GM12878 (cell line): ENCODE data around the gene DISP2. TPM values are rescaled to one million over a fixed set of nuclear protein-coding genes. Genes with fewer than 3 reads are reported as not detected.

Experiments used
- ATAC-seq: fragments of 200-7000 bp; cut with Tn5 transposase; 3 replicates; pipeline ENCODE4 v1.9.1; 2020; ENCODE audit warnings: mild to moderate bottlenecking, moderate library complexity
- BruUV-seq: library from RNA; stranded (reverse); fragments of 400-500 nt; replicated peaks from 2 replicates; lab custom pipeline; 2021; lab: Mats Ljungman, UMichigan
- CTCF ChIA-PET: fragments of 300-600 bp; sonication (Branson Sonifier 250); formaldehyde crosslinking; extraction: SDS; loops from one replicate; lab custom pipeline; 2021; ENCODE audit warnings: inconsistent platforms; lab: Yijun Ruan, JAX
- POLR2A ChIA-PET: fragments of 350-600 bp; formaldehyde crosslinking; extraction: SDS; loops from one replicate; lab custom pipeline; 2021; ENCODE audit warnings: inconsistent platforms; lab: Charles Lee
- RAD21 ChIA-PET: fragments of 300-600 bp; sonication (Branson Sonifier 250); formaldehyde crosslinking; loops from one replicate; lab custom pipeline; 2023; ENCODE audit warnings: antibody characterized with exemption; ENCODE audit not compliant: unreplicated experiment; lab: Charles Lee
- SMC1A ChIA-PET: fragments of 300-600 bp; sonication (Branson Sonifier 250); formaldehyde crosslinking; loops from one replicate; lab custom pipeline; 2023; ENCODE audit not compliant: unreplicated experiment, uncharacterized antibody; lab: Charles Lee
- DNase-seq: peaks from one replicate; pipeline ENCODE4 v3.0.0-alpha.2; 2011; ENCODE audit warnings: low read depth, low spot score
- FAIRE-seq: peaks from 3 replicates; lab custom pipeline; 2011; peaks lifted over from hg19 to GRCh38; lab: Jason Lieb, UNC
- H2AFZ ChIP-seq: 2 replicates; pipeline ENCODE4 v1.6.0; 2011; ENCODE audit warnings: low read depth, low read length, control low read depth; ENCODE audit not compliant: control insufficient read depth
- H3K27ac ChIP-seq: 2 replicates; pipeline ENCODE4 v1.5.1; 2011; ENCODE audit warnings: control low read depth; ENCODE audit not compliant: control insufficient read depth, insufficient read depth
- H3K27me3 ChIP-seq, 2 experiments: replicated peaks in 1 of 2; 2 replicates each; pipeline versions ENCODE4 v1.6.0 to v1.6.1; 2011; ENCODE audit warnings: low read length in 1 of 2; ENCODE audit not compliant: control insufficient read depth in 2 of 2, insufficient read depth in 2 of 2
- H3K36me3 ChIP-seq, 2 experiments: 2 replicates each; pipeline ENCODE4 v1.5.1; 2011; ENCODE audit warnings: low read length in 1 of 2; ENCODE audit not compliant: control insufficient read depth in 2 of 2, insufficient read depth in 2 of 2
- H3K4me1 ChIP-seq: 2 replicates; pipeline ENCODE4 v1.6.1; 2011; ENCODE audit warnings: mild to moderate bottlenecking, low read length, moderate library complexity, mixed read lengths; ENCODE audit not compliant: control insufficient read depth, insufficient read depth
- H3K4me2 ChIP-seq: 2 replicates; pipeline ENCODE4 v1.6.0; 2011; ENCODE audit warnings: control low read depth; ENCODE audit not compliant: control insufficient read depth, insufficient read depth
- H3K4me3 ChIP-seq: fragments of 200-600 bp; sonication (generic); 2 replicates; pipeline ENCODE4 v1.5.1; 2016
- H3K79me2 ChIP-seq: 2 replicates; pipeline ENCODE4 v1.6.0; 2011; ENCODE audit warnings: low read length; ENCODE audit not compliant: control insufficient read depth, insufficient read depth
- H3K9ac ChIP-seq: 2 replicates; pipeline ENCODE4 v1.8.0; 2011; ENCODE audit warnings: low read length, control low read depth, mixed read lengths; ENCODE audit not compliant: control insufficient read depth, insufficient read depth
- H3K9me3 ChIP-seq: replicated peaks from 3 replicates; pipeline ENCODE4 v1.5.1; 2011; ENCODE audit warnings: mild to moderate bottlenecking, low read length; ENCODE audit not compliant: control insufficient read depth, insufficient read depth
- H4K20me1 ChIP-seq: 2 replicates; pipeline ENCODE4 v1.6.0; 2011; ENCODE audit not compliant: control insufficient read depth, insufficient read depth
- CBFB ChIP-seq: IDR thresholded peaks from 2 replicates; pipeline ENCODE4 v1.6.1; 2016; ENCODE audit warnings: antibody characterized with exemption, low read depth
- CEBPB ChIP-seq, 2 experiments: fragments of 150-350 bp in 1 of 2; IDR thresholded peaks; 2 replicates each; pipeline ENCODE4 v1.6.1; 2012 to 2014; ENCODE audit warnings: low read depth in 2 of 2, low read length in 2 of 2, borderline replicate concordance in 1 of 2, inconsistent platforms in 1 of 2
- HDAC2 ChIP-seq: fragments of 200-600 bp; sonication (generic); IDR thresholded peaks from 2 replicates; pipeline ENCODE4 v1.6.1; 2017
- MTA3 ChIP-seq: IDR thresholded peaks from 2 replicates; pipeline ENCODE4 v1.6.1; 2012; ENCODE audit warnings: low read length, inconsistent platforms, borderline replicate concordance
- POU2F2 ChIP-seq: IDR thresholded peaks from 3 replicates; pipeline ENCODE4 v1.6.1; 2011; ENCODE audit warnings: low read depth, mild to moderate bottlenecking, low read length, borderline replicate concordance
- SIX5 ChIP-seq: IDR thresholded peaks from 2 replicates; pipeline ENCODE4 v1.6.1; 2011; ENCODE audit warnings: mild to moderate bottlenecking, low read depth, low read length, moderate library complexity; ENCODE audit not compliant: severe bottlenecking
- SREBF1 ChIP-seq: IDR thresholded peaks from 2 replicates; pipeline ENCODE4 v1.6.1; 2012; ENCODE audit warnings: mild to moderate bottlenecking, low read length
- SUPT20H ChIP-seq: IDR thresholded peaks from 2 replicates; pipeline ENCODE4 v1.6.1; 2011; ENCODE audit warnings: low read depth, mild to moderate bottlenecking, low read length, moderate library complexity, borderline replicate concordance; ENCODE audit not compliant: control insufficient read depth
- ZNF274 ChIP-seq: IDR thresholded peaks from one replicate; pipeline ENCODE4 v1.8.0; 2011; ENCODE audit not compliant: insufficient read length, insufficient read depth
- WGBS: methylation state at CpG from one replicate; pipeline ENCODE4 v1.1.6; 2016; ENCODE audit warnings: low lambda C conversion rate; ENCODE audit not compliant: insufficient replicate concordance, insufficient coverage; ENCODE audit errors: missing lambda C conversion rate; 5-methylcytosine and 5-hydroxymethylcytosine counted together
- in situ Hi-C: fragments of 300-500 bp; cut with MboI; formaldehyde crosslinking; loops from 9 replicates; pipeline ENCODE4 v1.14.3; 2018; ENCODE audit warnings: mixed read lengths
- intact Hi-C: fragments of 100-400 bp; cut with micrococcal nuclease; formaldehyde crosslinking; loops from one replicate; pipeline ENCODE4 v1.14.2; 2022; ENCODE audit not compliant: unreplicated experiment
- polyA plus RNA-seq, 11 experiments: library from polyadenylated mRNA; depleted of rRNA in 4 of 11; unstranded in 6 of 11; stranded (reverse) in 5 of 11; fragments of >200 nt; fragmentation: Nextera tagmentation in 4 of 11; fragmentation: Illumina TruSeq in 1 of 11; extraction: Ambion mirVana in 4 of 11; extraction: Trizol in 1 of 11; gene quantifications; 1 replicate in 1 of 11; 2 replicates in 10 of 11; pipeline versions ENCODE4 v1.2.1 to v1.2.3, GENCODE V29; 2011 to 2016; ENCODE audit warnings: inconsistent platforms in 2 of 11, missing spikeins in 2 of 11, low read depth in 1 of 11
- total RNA-seq, 4 experiments: library from RNA; depleted of rRNA in 3 of 4; stranded (reverse); fragments of >200 nt in 3 of 4; fragmentation: Illumina TruSeq in 1 of 4; extraction: Trizol in 1 of 4; gene quantifications; 2 replicates each; pipeline versions ENCODE4 v1.2.1 to v1.2.3, GENCODE V29; 2013 to 2021
- TF ChIP-seq, protein P1 (sequence below): fragments of 450-650 bp; IDR thresholded peaks from 2 replicates; pipeline ENCODE4 v1.6.1; 2016; ENCODE audit warnings: mild to moderate bottlenecking, moderate library complexity, borderline replicate concordance
- TF ChIP-seq, protein P2 (sequence below): fragments of 450-650 bp; IDR thresholded peaks from 2 replicates; pipeline ENCODE4 v1.6.1; 2014; ENCODE audit warnings: mild to moderate bottlenecking
- TF ChIP-seq, protein P3 (sequence below): IDR thresholded peaks from 2 replicates; pipeline ENCODE4 v1.6.1; 2011; ENCODE audit warnings: mild to moderate bottlenecking, low read depth, low read length, moderate library complexity; ENCODE audit not compliant: insufficient replicate concordance
- TF ChIP-seq, protein P4 (sequence below): fragments of 450-650 bp; IDR thresholded peaks from 2 replicates; pipeline ENCODE4 v1.6.1; 2016; ENCODE audit warnings: mild to moderate bottlenecking

The DISP2 gene
- total and polyA plus RNA-seq, 10 of the 15 experiments (the other 5 are each of a cell fraction or from before 2014, with no cell fraction given): under 0.01 to 0.20 (median 0.12) TPM; not detected in 7

DNA sequence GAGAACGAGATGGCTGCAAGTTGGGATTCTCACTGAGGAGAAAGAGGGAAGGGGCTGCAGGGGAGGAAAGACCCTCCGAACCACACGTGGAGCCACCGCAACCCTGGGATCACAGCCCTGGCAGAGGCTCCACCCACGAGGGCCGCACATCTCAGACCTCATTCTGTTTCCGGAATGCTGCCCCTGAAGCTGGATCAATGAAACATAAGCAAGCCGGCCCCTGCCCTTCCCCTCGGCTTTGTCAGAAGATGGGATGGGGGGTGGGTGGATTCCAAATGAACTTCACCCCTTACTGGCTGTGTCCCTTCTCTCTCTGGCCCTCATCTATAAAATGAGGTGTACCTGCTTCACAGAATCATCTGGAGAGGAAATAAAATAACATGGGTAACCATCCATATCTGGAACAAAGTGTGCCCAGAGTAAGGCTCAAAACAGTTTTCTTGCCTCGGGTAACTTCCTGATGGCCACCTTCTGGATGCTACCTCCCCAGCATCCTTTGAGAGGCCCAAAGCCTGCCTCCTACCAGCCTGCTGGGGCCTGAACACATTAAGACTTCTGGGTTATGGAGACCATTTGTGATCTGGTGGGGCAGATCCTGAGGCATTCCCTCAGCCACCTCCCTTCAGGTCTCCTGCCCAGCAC, 12.7 kb upstream of the DISP2 start (continued):
- TF ChIP-seq, protein P1, sequence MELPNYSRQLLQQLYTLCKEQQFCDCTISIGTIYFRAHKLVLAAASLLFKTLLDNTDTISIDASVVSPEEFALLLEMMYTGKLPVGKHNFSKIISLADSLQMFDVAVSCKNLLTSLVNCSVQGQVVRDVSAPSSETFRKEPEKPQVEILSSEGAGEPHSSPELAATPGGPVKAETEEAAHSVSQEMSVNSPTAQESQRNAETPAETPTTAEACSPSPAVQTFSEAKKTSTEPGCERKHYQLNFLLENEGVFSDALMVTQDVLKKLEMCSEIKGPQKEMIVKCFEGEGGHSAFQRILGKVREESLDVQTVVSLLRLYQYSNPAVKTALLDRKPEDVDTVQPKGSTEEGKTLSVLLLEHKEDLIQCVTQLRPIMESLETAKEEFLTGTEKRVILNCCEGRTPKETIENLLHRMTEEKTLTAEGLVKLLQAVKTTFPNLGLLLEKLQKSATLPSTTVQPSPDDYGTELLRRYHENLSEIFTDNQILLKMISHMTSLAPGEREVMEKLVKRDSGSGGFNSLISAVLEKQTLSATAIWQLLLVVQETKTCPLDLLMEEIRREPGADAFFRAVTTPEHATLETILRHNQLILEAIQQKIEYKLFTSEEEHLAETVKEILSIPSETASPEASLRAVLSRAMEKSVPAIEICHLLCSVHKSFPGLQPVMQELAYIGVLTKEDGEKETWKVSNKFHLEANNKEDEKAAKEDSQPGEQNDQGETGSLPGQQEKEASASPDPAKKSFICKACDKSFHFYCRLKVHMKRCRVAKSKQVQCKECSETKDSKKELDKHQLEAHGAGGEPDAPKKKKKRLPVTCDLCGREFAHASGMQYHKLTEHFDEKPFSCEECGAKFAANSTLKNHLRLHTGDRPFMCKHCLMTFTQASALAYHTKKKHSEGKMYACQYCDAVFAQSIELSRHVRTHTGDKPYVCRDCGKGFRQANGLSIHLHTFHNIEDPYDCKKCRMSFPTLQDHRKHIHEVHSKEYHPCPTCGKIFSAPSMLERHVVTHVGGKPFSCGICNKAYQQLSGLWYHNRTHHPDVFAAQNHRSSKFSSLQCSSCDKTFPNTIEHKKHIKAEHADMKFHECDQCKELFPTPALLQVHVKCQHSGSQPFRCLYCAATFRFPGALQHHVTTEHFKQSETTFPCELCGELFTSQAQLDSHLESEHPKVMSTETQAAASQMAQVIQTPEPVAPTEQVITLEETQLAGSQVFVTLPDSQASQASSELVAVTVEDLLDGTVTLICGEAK: no peak
- TF ChIP-seq, all 136 proteins: peak for 0

DNA sequence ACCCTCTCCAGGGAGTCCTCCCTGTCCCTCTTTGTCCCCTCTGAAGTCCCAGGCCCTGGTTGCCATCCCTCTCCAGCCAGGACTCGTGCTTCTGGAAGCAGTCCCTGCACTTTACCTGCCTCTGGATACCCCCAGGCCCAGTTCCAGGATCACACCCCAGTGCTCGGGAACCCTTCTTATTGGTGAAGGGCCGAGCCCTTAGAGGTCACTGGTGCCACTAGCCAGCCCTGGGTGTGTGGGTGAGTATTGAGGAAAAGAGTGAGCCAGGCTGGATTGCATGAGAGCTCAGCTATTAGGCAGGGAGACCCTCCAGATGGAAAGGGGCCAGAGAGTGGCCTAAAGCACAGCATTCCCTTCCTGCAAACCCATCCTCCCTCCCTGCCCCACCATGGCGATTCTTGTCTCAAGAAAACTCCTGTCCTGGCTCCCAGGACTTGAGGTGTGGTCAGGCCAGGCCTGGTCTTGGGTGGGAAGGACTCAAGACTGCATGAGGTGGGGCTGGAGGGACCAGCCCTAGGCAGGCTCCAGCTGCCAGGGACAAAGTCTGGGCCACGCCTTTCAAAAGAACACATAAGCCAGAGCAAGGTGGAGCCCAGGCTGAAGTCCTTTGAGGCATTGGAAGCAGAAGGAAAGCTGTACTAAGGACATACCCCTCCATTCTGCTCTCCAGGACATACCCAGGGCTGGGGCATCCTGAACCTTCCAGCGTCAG, 12.0 kb upstream of the DISP2 start:
- H3K4me1 ChIP-seq: no peaks in the 10 kb centered on the region
- in situ Hi-C loops: loop anchor here (5.0 kb wide), 1 partner anchor 76 kb away; no protein-coding TSS in a partner anchor
- ChIA-PET POLR2A (no interaction called here), RAD21 (no interaction called here), SMC1A (no interaction called here), CTCF (interaction anchor here (0.6 to 9.7 kb wide), 5 partner anchors 10 to 77 kb away, joined by 3 to 111 read pairs (median 5); no protein-coding TSS in a partner anchor)
- no peak overlapping the region for H2AFZ ChIP-seq
- H3K4me3 ChIP-seq: no peak overlapping the region
- H3K27ac ChIP-seq: no peak overlapping the region
- no peak for ATAC-seq
- no peak for DNase-seq
- intact Hi-C loops: loop anchor here (10.0 kb wide), 1 partner anchor 159 kb away; no protein-coding TSS in a partner anchor
- H4K20me1 ChIP-seq: no peaks in the 10 kb centered on the region
- H3K36me3 ChIP-seq: no peaks in the 10 kb centered on the region
- no peak overlapping the region for H3K4me2 ChIP-seq
- no peak overlapping the region for H3K9ac ChIP-seq
- FAIRE-seq: no peak
- no TSS peak for BruUV-seq
- no peaks in the 10 kb centered on the region for H3K79me2 ChIP-seq
- 26% methylated on average over 6 of the region's 6 CpGs for WGBS
- H3K27me3 ChIP-seq: no peaks in the 10 kb centered on the region
- H3K9me3 ChIP-seq: no peaks in the 10 kb centered on the region
- TF ChIP-seq SUPT20H (no peak), MTA3 (no peak), ZNF274 (no peak), POU2F2 (no peak), SREBF1 (no peak), SIX5 (no peak), HDAC2 (no peak), CEBPB (IDR thresholded peaks at IDR 0.05; ENCODE audit: borderline replicate concordance in 1 of 2, low read depth in 2 of 2, low read length in 2 of 2) (no peak), CBFB (no peak)
- TF ChIP-seq, protein P2, sequence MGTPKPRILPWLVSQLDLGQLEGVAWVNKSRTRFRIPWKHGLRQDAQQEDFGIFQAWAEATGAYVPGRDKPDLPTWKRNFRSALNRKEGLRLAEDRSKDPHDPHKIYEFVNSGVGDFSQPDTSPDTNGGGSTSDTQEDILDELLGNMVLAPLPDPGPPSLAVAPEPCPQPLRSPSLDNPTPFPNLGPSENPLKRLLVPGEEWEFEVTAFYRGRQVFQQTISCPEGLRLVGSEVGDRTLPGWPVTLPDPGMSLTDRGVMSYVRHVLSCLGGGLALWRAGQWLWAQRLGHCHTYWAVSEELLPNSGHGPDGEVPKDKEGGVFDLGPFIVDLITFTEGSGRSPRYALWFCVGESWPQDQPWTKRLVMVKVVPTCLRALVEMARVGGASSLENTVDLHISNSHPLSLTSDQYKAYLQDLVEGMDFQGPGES: no peak
- TF ChIP-seq, protein P3, sequence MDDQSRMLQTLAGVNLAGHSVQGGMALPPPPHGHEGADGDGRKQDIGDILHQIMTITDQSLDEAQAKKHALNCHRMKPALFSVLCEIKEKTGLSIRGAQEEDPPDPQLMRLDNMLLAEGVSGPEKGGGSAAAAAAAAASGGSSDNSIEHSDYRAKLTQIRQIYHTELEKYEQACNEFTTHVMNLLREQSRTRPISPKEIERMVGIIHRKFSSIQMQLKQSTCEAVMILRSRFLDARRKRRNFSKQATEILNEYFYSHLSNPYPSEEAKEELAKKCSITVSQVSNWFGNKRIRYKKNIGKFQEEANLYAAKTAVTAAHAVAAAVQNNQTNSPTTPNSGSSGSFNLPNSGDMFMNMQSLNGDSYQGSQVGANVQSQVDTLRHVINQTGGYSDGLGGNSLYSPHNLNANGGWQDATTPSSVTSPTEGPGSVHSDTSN: no peak
- TF ChIP-seq, protein P4, sequence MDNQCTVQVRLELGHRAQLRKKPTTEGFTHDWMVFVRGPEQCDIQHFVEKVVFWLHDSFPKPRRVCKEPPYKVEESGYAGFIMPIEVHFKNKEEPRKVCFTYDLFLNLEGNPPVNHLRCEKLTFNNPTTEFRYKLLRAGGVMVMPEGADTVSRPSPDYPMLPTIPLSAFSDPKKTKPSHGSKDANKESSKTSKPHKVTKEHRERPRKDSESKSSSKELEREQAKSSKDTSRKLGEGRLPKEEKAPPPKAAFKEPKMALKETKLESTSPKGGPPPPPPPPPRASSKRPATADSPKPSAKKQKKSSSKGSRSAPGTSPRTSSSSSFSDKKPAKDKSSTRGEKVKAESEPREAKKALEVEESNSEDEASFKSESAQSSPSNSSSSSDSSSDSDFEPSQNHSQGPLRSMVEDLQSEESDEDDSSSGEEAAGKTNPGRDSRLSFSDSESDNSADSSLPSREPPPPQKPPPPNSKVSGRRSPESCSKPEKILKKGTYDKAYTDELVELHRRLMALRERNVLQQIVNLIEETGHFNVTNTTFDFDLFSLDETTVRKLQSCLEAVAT: no peak
